HG03565 (cell line): Measurements from ENCODE around the gene CPB2.
A peak's percentile ranks its signal among the peaks of the same experiment; 100 is the strongest.

ENCODE experiments used
- ATAC-seq: cut with Tn5 transposase; IDR thresholded peaks from one replicate; pipeline ENCODE4 v1.9.1; 2021; ENCODE audit warnings: mild to moderate bottlenecking, moderate library complexity; ENCODE audit not compliant: unreplicated experiment

Gene CPB2

GRCh38 chr13:46100191-46100815 lies 4.5 kb downstream of the CPB2 start:
- ATAC-seq, result peak; percentile 38

- no peak for ATAC-seq
Observed at GRCh38 chr13:46097663-46098062, 7.2 kb downstream of the CPB2 start.

GRCh38 chr13:46097015-46097414 lies 7.8 kb downstream of the CPB2 start:
- ATAC-seq, result no peak

- no peak for ATAC-seq
Observed at GRCh38 chr13:46094478-46094877, 10.4 kb downstream of the CPB2 start.

- ATAC-seq, result no peak
Observed at GRCh38 chr13:46088821-46089562, 15.8 kb downstream of the CPB2 start.

GRCh38 chr13:46087481-46087880 lies 17.4 kb downstream of the CPB2 start:
- ATAC-seq, result no peak

- ATAC-seq, result no peak
Observed at GRCh38 chr13:46086985-46087384, 17.8 kb downstream of the CPB2 start.

GRCh38 chr13:46086421-46086922 lies 18.4 kb downstream of the CPB2 start:
- ATAC-seq, result no peak

GRCh38 chr13:46085737-46086136 lies 19.1 kb downstream of the CPB2 start:
- no peak for ATAC-seq

GRCh38 chr13:46082324-46082723 lies 22.5 kb downstream of the CPB2 start:
- no peak for ATAC-seq

- no peak for ATAC-seq
Observed at GRCh38 chr13:46079770-46080169, 25.1 kb downstream of the CPB2 start.

- no peak for ATAC-seq
Observed at GRCh38 chr13:46077265-46077664, 27.6 kb downstream of the CPB2 start.

- no peak for ATAC-seq
Observed at GRCh38 chr13:46076827-46077226, 28.0 kb downstream of the CPB2 start.

GRCh38 chr13:46075811-46076210 lies 29.0 kb downstream of the CPB2 start:
- no peak for ATAC-seq

- ATAC-seq, result peak; percentile 84
Observed at GRCh38 chr13:46071590-46072249, 33.1 kb downstream of the CPB2 start.

GRCh38 chr13:46063292-46063691 lies 41.5 kb downstream of the CPB2 start:
- no peak for ATAC-seq

GRCh38 chr13:46062185-46062584 lies 42.6 kb downstream of the CPB2 start:
- no peak for ATAC-seq

GRCh38 chr13:46059405-46059804 lies 45.4 kb downstream of the CPB2 start:
- no peak for ATAC-seq

- no peak for ATAC-seq
Observed at GRCh38 chr13:46058268-46058667, 46.6 kb downstream of the CPB2 start.

- ATAC-seq, result no peak
Observed at GRCh38 chr13:46057256-46058015, 47.4 kb downstream of the CPB2 start.
